Prostate gland (tissue), 2 donors: ENCODE measurements around the gene ETFDH. TPM values are rescaled to one million over a fixed set of nuclear protein-coding genes. Genes with fewer than 3 reads are reported as not detected.
"Not testable (repeated sequence)": the region's sequence is repeated elsewhere in the genome, so short reads cannot be mapped to it uniquely, and the experiment has no call there.

Source experiments
- DNase-seq: peaks from one replicate; pipeline ENCODE4 v3.0.0-alpha.2; 2019; ENCODE audit warnings: low spot score
- H3K27ac ChIP-seq, 2 donors: fragments of 200-600 bp; sonication (generic); 2 replicates each; pipeline ENCODE4 v1.5.1; 2017 to 2019
- H3K27me3 ChIP-seq: fragments of 200-600 bp; sonication (generic); replicated peaks from 2 replicates; pipeline ENCODE4 v1.5.1; 2019; ENCODE audit not compliant: insufficient read depth
- H3K36me3 ChIP-seq, 2 donors: fragments of 200-600 bp; sonication (generic); 1 replicate in 1 of 2; 2 replicates in 1 of 2; pipeline versions ENCODE4 v1.5.1 to v1.8.1; 2017 to 2019
- H3K4me1 ChIP-seq: fragments of 200-600 bp; sonication (generic); replicated peaks from 2 replicates; pipeline ENCODE4 v1.5.1; 2019
- H3K4me3 ChIP-seq, 2 donors: fragments of 200-600 bp; sonication (generic); 2 replicates each; pipeline ENCODE4 v1.5.1; 2017 to 2019
- H3K9me3 ChIP-seq: fragments of 200-600 bp; sonication (generic); 2 replicates; pipeline ENCODE4 v1.5.1; 2017
- CTCF ChIP-seq, 4 experiments: fragments of 200-600 bp in 2 of 4; fragments of 450-650 bp in 2 of 4; sonication (generic) in 2 of 4; IDR thresholded peaks; 1 replicate in 3 of 4; 2 replicates in 1 of 4; pipeline ENCODE4 v1.5.1; 2016 to 2019; ENCODE audit warnings: antibody characterized with exemption in 4 of 4, mild to moderate bottlenecking in 2 of 4, moderate library complexity in 2 of 4
- POLR2A ChIP-seq: fragments of 450-650 bp; IDR thresholded peaks from one replicate; pipeline ENCODE4 v1.6.1; 2016; ENCODE audit warnings: antibody characterized with exemption, mild to moderate bottlenecking
- POLR2AphosphoS5 ChIP-seq: sonication (generic); formaldehyde crosslinking; IDR thresholded peaks from one replicate; pipeline ENCODE4 v1.6.1; 2017; ENCODE audit warnings: antibody characterized with exemption
- WGBS: methylation state at CpG from one replicate; pipeline ENCODE4 v1.1.5; 2018; 5-methylcytosine and 5-hydroxymethylcytosine counted together
- intact Hi-C: fragments of 100-400 bp; cut with DNase I; formaldehyde crosslinking; loops from one replicate; pipeline ENCODE4 v1.14.2; 2022
- total RNA-seq, 2 donors: library from RNA; depleted of rRNA; stranded (reverse); fragments of >200 nt; gene quantifications; one replicate each; pipeline ENCODE4 v1.1.0, GENCODE V29; 2016

The ETFDH gene
- total RNA-seq, 2 donors from 2014 or later = 19.9 to 22.9 TPM

GRCh38 chr4:158750379-158750778, 78.3 kb downstream of the ETFDH start:
- H3K9me3 ChIP-seq = no peaks in the 10 kb centered on the region
- DNase-seq = no peak
- H3K4me3 ChIP-seq = no peak overlapping the region
- H3K4me1 ChIP-seq = no peaks in the 10 kb centered on the region
- no peaks in the 10 kb centered on the region for H3K27me3 ChIP-seq
- no peak for TF ChIP-seq POLR2AphosphoS5
- TF ChIP-seq POLR2A = no peak
- TF ChIP-seq CTCF (IDR thresholded peaks at IDR 0.05) = no peak
- H3K36me3 ChIP-seq = no peaks in the 10 kb centered on the region
- no peak overlapping the region for H3K27ac ChIP-seq
- intact Hi-C loops = no loop called here
- WGBS = 70% methylated on average over 3 of the region's 3 CpGs

GRCh38 chr4:158754385-158755180, 82.5 kb downstream of the ETFDH start:
- Histone ChIP-seq H3K36me3 (no peaks in the 10 kb centered on the region), H3K27ac (no peak overlapping the region), H3K4me1 (no peaks in the 10 kb centered on the region), H3K4me3 (no peak overlapping the region), H3K27me3 (no peaks in the 10 kb centered on the region), H3K9me3 (no peaks in the 10 kb centered on the region)
- DNase-seq = no peak
- TF ChIP-seq POLR2AphosphoS5 (no peak), CTCF (IDR thresholded peaks at IDR 0.05) (no peak), POLR2A (no peak)
- 98% methylated on average over 5 of the region's 5 CpGs for WGBS
- intact Hi-C loops = no loop called here

DNA sequence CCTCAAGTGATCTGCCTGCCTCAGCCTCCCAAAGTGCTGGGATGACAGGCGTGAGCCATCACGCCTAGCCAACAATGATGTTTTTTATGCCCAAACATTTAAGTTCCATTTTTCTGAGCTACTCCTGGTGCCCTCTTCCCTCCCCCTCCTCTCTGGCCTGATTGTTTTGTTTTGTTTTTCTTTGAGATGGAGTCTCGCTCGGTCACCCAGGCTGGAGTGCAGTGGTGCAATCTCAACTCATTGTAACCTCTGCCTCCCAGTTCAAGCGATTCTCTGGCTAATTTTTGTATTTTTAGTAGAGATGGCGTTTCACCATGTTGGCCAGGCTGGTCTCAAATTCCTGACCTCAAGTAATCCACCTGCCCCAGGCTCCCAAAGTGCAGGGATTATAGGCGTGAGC, 83.7 kb downstream of the ETFDH start:
- intact Hi-C loops, H3K36me3 ChIP-seq, DNase-seq, H3K27me3 ChIP-seq, H3K27ac ChIP-seq, H3K4me1 ChIP-seq, H3K9me3 ChIP-seq, H3K4me3 ChIP-seq: not testable (repeated sequence)
- WGBS = 96% methylated on average over 7 of the region's 7 CpGs

DNA sequence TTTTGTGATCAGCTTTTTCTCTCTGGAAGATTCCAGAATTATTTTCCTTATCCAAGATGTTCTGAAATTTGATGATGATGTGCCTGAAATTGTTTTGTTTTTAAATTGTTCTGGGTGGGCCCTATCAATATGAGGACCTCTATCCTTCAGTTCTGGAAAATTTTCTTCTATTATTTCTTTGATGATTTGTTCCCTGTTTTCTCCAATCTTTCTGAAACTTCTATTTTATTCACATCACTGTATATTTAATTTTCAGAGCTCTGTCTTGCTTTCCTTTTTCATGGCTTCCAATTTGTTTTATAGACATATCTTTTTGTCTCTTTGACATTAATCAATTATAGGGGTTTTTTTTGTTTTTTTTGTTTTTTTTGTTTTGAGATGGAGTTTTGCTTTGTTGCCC, 84.5 kb downstream of the ETFDH start:
- Histone ChIP-seq H3K4me3 (no peak overlapping the region), H3K27me3 (no peaks in the 10 kb centered on the region), H3K9me3 (no peaks in the 10 kb centered on the region), H3K27ac (no peak overlapping the region), H3K36me3 (no peaks in the 10 kb centered on the region), H3K4me1 (no peaks in the 10 kb centered on the region)
- no peak for DNase-seq
- TF ChIP-seq CTCF (IDR thresholded peaks at IDR 0.05) = no peak
- no peak for TF ChIP-seq POLR2A
- no peak for TF ChIP-seq POLR2AphosphoS5
- intact Hi-C loops = no loop called here

GRCh38 chr4:158758142-158758541, 86.0 kb downstream of the ETFDH start:
- intact Hi-C loops = no loop called here
- TF ChIP-seq POLR2A (no peak), POLR2AphosphoS5 (no peak), CTCF (IDR thresholded peaks at IDR 0.05) (no peak)
- Histone ChIP-seq H3K9me3 (no peaks in the 10 kb centered on the region), H3K27me3 (no peaks in the 10 kb centered on the region), H3K4me3 (no peak overlapping the region), H3K27ac (no peak overlapping the region), H3K36me3 (no peaks in the 10 kb centered on the region), H3K4me1 (no peaks in the 10 kb centered on the region)
- WGBS = 73% methylated on average over 4 of the region's 4 CpGs
- DNase-seq = no peak
